GM13977 (cell line): Measurements from ENCODE around the gene PPP2R2B.

ENCODE experiments used
- DNase-seq: peaks from one replicate; pipeline ENCODE4 v3.0.0; 2012; ENCODE audit warnings: low spot score
- CTCF ChIP-seq: IDR thresholded peaks from 2 replicates; pipeline ENCODE4 v1.5.1; 2012; ENCODE audit warnings: mild to moderate bottlenecking, control low read depth; ENCODE audit not compliant: insufficient read depth; ENCODE audit errors: extremely low read depth, missing control alignments
- in situ Hi-C: fragments of 300-500 bp; cut with MboI; formaldehyde crosslinking; loops from one replicate; pipeline ENCODE4 v1.12.0; 2022; ENCODE audit warnings: low sequenced_read_pairs, low pct_unique_long_range_greater_than_20kb, mixed read lengths, inconsistent platforms; ENCODE audit not compliant: unreplicated experiment

PPP2R2B gene

GRCh38 chr5:146770546-146770945, 108.0 kb downstream of the PPP2R2B start:
- no peak for DNase-seq
- TF ChIP-seq CTCF: no peak
- in situ Hi-C loops: no loop called here

GRCh38 chr5:146767534-146767933, 111.0 kb downstream of the PPP2R2B start:
- in situ Hi-C loops: no loop called here
- DNase-seq: no peak
- no peak for TF ChIP-seq CTCF

GRCh38 chr5:146766013-146766412, 112.5 kb downstream of the PPP2R2B start:
- no peak for DNase-seq
- TF ChIP-seq CTCF: no peak
- in situ Hi-C loops: no loop called here

GRCh38 chr5:146765089-146765832, 113.3 kb downstream of the PPP2R2B start:
- in situ Hi-C loops: no loop called here
- DNase-seq: no peak
- no peak for TF ChIP-seq CTCF

- in situ Hi-C loops: no loop called here
- no peak for TF ChIP-seq CTCF
- DNase-seq: no peak
Observed at GRCh38 chr5:146762830-146763229, 115.7 kb downstream of the PPP2R2B start.

- no peak for DNase-seq
- TF ChIP-seq CTCF: no peak
- in situ Hi-C loops: no loop called here
Observed at GRCh38 chr5:146761811-146762210, 116.7 kb downstream of the PPP2R2B start.

GRCh38 chr5:146758938-146759337, 119.6 kb downstream of the PPP2R2B start:
- in situ Hi-C loops: no loop called here
- no peak for TF ChIP-seq CTCF
- DNase-seq: no peak
